ENCODE results near the gene JPH4. TPM values are rescaled to one million over a fixed set of nuclear protein-coding genes. Genes with fewer than 3 reads are reported as not detected.

Gene JPH4
- total and polyA plus RNA-seq, 5 donors from 2014 or later: 0.14 TPM; not detected in 4

DNA sequence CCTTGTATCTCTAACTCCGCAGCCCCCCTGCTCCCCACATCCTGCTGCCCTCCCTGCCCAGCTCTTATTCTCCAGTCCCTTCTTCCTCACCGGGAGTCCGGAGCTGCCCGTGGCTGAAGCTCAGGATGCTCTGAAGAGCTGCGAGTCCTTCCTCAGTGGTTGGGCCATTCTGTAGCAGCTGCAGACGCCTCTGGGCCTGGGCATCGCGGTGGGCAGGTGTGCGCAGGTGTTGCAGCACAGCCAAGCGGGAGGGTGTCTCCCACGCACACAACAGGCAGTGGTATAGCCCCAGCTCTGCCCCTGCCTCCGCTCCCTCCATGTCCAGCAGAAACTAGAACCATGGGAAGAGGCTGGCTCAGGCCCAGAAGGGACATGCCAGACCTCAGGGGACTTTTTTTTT lies 47.2 kb downstream of the JPH4 start:
- no peaks in the 10 kb centered on the region for H3K9me3 Mint-ChIP-seq
- Histone ChIP-seq H3K4me1 (ENCODE audit: control insufficient read depth, insufficient read depth, low read length, poor library complexity, severe bottlenecking) (no peaks in the 10 kb centered on the region), H3K27ac (ENCODE audit: insufficient read depth, low read length, poor library complexity, severe bottlenecking) (no peak overlapping the region), H3K4me3 (ENCODE audit: low read depth, low read length) (no peak overlapping the region), H3K9me3 (ENCODE audit: control insufficient read depth in 2 of 2, low read length in 2 of 2) (no peaks in the 10 kb centered on the region), H3K27me3 (ENCODE audit: control insufficient read depth, insufficient read depth, low read length) (no peaks in the 10 kb centered on the region), H3K36me3 (ENCODE audit: control insufficient read depth, insufficient read depth, low read length) (no peaks in the 10 kb centered on the region)
- H3K27ac Mint-ChIP-seq: peak overlapping the region in 1 of 3 donors; percentile 72
- DNase-seq (no peak), ATAC-seq (ENCODE audit: low read depth in 2 of 2) (no peak)
- H3K4me3 Mint-ChIP-seq: no peak overlapping the region
- H3K36me3 Mint-ChIP-seq: no peaks in the 10 kb centered on the region
- peaks cover 0 to 2% (median 0%) of the 10 kb centered on the region in 4 donors for H3K4me1 Mint-ChIP-seq
- no peaks in the 10 kb centered on the region for H3K27me3 Mint-ChIP-seq

DNA sequence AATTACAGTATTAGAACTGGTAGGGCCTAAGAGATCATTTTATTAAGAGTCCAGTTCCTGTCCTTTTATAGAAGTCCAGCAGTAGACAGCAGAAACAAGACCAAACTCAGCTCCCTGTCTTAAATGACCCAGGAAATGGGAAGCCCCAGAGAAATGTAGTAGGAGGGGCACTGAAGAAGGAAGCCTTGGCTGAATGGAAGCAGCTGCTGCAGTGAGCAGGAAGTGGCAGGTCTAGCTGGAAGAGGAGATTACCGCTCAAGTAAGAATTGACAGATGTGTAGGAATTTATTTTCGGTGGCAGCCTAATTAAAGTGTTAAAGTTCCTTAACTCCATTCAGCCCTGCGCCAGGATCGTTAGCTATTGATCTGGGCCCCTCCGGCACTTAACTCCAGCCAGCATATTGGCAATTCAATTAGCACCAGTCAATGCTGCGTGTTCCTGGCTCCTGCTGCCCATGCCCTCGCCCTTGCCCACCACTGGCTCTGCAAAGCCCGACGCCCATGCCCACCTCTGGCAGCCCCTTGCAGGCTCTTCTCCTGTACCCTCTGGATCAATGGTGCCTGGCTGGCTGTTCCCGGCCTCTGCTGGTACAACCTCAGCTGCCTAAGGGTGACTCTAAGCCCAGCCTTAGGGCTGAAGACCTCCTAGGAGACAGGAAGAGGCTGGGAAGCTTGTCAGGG lies 48.1 kb downstream of the JPH4 start:
- no peak overlapping the region for H3K4me3 Mint-ChIP-seq
- Histone ChIP-seq H3K9me3 (ENCODE audit: control insufficient read depth in 2 of 2, low read length in 2 of 2) (no peaks in the 10 kb centered on the region), H3K36me3 (ENCODE audit: control insufficient read depth, insufficient read depth, low read length) (no peaks in the 10 kb centered on the region), H3K4me3 (ENCODE audit: low read depth, low read length) (no peak overlapping the region), H3K27ac (ENCODE audit: insufficient read depth, low read length, poor library complexity, severe bottlenecking) (no peak overlapping the region), H3K27me3 (ENCODE audit: control insufficient read depth, insufficient read depth, low read length) (no peaks in the 10 kb centered on the region), H3K4me1 (ENCODE audit: control insufficient read depth, insufficient read depth, low read length, poor library complexity, severe bottlenecking) (no peaks in the 10 kb centered on the region)
- no peaks in the 10 kb centered on the region for H3K27me3 Mint-ChIP-seq
- ATAC-seq (ENCODE audit: low read depth in 2 of 2): no peak
- peak overlapping the region in 1 of 3 donors; percentile 72 for H3K27ac Mint-ChIP-seq
- peaks cover 0 to 2% (median 0%) of the 10 kb centered on the region in 4 donors for H3K4me1 Mint-ChIP-seq
- H3K9me3 Mint-ChIP-seq: no peaks in the 10 kb centered on the region
- no peaks in the 10 kb centered on the region for H3K36me3 Mint-ChIP-seq
- DNase-seq: no peak

- Histone ChIP-seq H3K4me3 (ENCODE audit: low read depth, low read length) (no peak overlapping the region), H3K4me1 (ENCODE audit: control insufficient read depth, insufficient read depth, low read length, poor library complexity, severe bottlenecking) (no peaks in the 10 kb centered on the region), H3K9me3 (ENCODE audit: control insufficient read depth in 2 of 2, low read length in 2 of 2) (no peaks in the 10 kb centered on the region), H3K27me3 (ENCODE audit: control insufficient read depth, insufficient read depth, low read length) (no peaks in the 10 kb centered on the region), H3K27ac (ENCODE audit: insufficient read depth, low read length, poor library complexity, severe bottlenecking) (no peak overlapping the region), H3K36me3 (ENCODE audit: control insufficient read depth, insufficient read depth, low read length) (no peaks in the 10 kb centered on the region)
- no peaks in the 10 kb centered on the region for H3K36me3 Mint-ChIP-seq
- H3K27me3 Mint-ChIP-seq: no peaks in the 10 kb centered on the region
- H3K4me1 Mint-ChIP-seq: peaks cover 0 to 2% (median 0%) of the 10 kb centered on the region in 4 donors
- no peak overlapping the region for H3K4me3 Mint-ChIP-seq
- H3K9me3 Mint-ChIP-seq: no peaks in the 10 kb centered on the region
- DNase-seq (no peak), ATAC-seq (ENCODE audit: low read depth in 2 of 2) (no peak)
- no peak overlapping the region for H3K27ac Mint-ChIP-seq
Observed at GRCh38 chr14:23529016-23529415, 49.6 kb downstream of the JPH4 start.

GRCh38 chr14:23528555-23528954 lies 50.0 kb downstream of the JPH4 start:
- no peaks in the 10 kb centered on the region for H3K9me3 Mint-ChIP-seq
- peak overlapping the region in 1 of 3 donors; percentile 63 for H3K27ac Mint-ChIP-seq
- no peaks in the 10 kb centered on the region for H3K4me1 ChIP-seq (ENCODE audit: control insufficient read depth, insufficient read depth, low read length, poor library complexity, severe bottlenecking)
- no peak overlapping the region for H3K4me3 Mint-ChIP-seq
- peaks cover 0 to 2% (median 0%) of the 10 kb centered on the region in 4 donors for H3K4me1 Mint-ChIP-seq
- no peak for ATAC-seq (ENCODE audit: low read depth in 2 of 2)
- no peaks in the 10 kb centered on the region for H3K36me3 ChIP-seq (ENCODE audit: control insufficient read depth, insufficient read depth, low read length)
- H3K4me3 ChIP-seq (ENCODE audit: low read depth, low read length): no peak overlapping the region
- no peaks in the 10 kb centered on the region for H3K36me3 Mint-ChIP-seq
- H3K27ac ChIP-seq (ENCODE audit: insufficient read depth, low read length, poor library complexity, severe bottlenecking): no peak overlapping the region
- no peaks in the 10 kb centered on the region for H3K27me3 Mint-ChIP-seq
- H3K27me3 ChIP-seq (ENCODE audit: control insufficient read depth, insufficient read depth, low read length): no peaks in the 10 kb centered on the region
- no peak for DNase-seq
- H3K9me3 ChIP-seq (ENCODE audit: control insufficient read depth in 2 of 2, low read length in 2 of 2): no peaks in the 10 kb centered on the region

- ATAC-seq (ENCODE audit: low read depth in 2 of 2): no peak
- no peak for DNase-seq
- no peaks in the 10 kb centered on the region for H3K36me3 Mint-ChIP-seq
- no peak overlapping the region for H3K27ac Mint-ChIP-seq
- no peaks in the 10 kb centered on the region for H3K36me3 ChIP-seq (ENCODE audit: control insufficient read depth, insufficient read depth, low read length)
- no peaks in the 10 kb centered on the region for H3K9me3 ChIP-seq (ENCODE audit: control insufficient read depth in 2 of 2, low read length in 2 of 2)
- no peaks in the 10 kb centered on the region for H3K27me3 ChIP-seq (ENCODE audit: control insufficient read depth, insufficient read depth, low read length)
- H3K4me3 ChIP-seq (ENCODE audit: low read depth, low read length): no peak overlapping the region
- no peak overlapping the region for H3K4me3 Mint-ChIP-seq
- no peak overlapping the region for H3K27ac ChIP-seq (ENCODE audit: insufficient read depth, low read length, poor library complexity, severe bottlenecking)
- H3K27me3 Mint-ChIP-seq: no peaks in the 10 kb centered on the region
- H3K9me3 Mint-ChIP-seq: no peaks in the 10 kb centered on the region
- H3K4me1 ChIP-seq (ENCODE audit: control insufficient read depth, insufficient read depth, low read length, poor library complexity, severe bottlenecking): no peaks in the 10 kb centered on the region
- H3K4me1 Mint-ChIP-seq: peaks cover 0 to 2% (median 0%) of the 10 kb centered on the region in 4 donors
Observed at GRCh38 chr14:23525611-23526010, 53.0 kb downstream of the JPH4 start.

DNA sequence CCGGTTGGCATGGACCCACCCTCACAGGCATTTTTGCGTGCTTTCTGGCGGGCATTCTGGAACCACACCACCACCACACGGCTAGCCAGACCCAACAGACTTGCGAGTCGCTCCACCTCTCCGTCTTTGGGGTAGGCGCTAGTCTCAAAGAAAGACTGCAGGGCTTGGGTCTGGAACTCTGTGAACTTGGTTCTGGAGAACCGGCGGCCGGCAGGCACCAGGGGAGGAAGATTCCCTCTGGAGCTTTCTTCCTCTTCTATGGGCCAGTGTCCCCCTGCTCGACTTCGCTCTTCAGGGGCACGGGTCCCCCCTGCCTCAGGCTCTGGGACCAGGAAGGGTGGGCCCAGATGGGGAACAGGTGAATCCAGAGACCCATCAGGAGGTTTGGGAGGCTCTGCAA lies 53.6 kb downstream of the JPH4 start:
- H3K27me3 ChIP-seq (ENCODE audit: control insufficient read depth, insufficient read depth, low read length): no peaks in the 10 kb centered on the region
- H3K9me3 ChIP-seq (ENCODE audit: control insufficient read depth in 2 of 2, low read length in 2 of 2): no peaks in the 10 kb centered on the region
- no peak overlapping the region for H3K4me3 ChIP-seq (ENCODE audit: low read depth, low read length)
- no peak for DNase-seq
- Mint-ChIP-seq H3K27ac (no peak overlapping the region), H3K4me3 (no peak overlapping the region), H3K9me3 (no peaks in the 10 kb centered on the region), H3K36me3 (no peaks in the 10 kb centered on the region), H3K4me1 (no peaks in the 10 kb centered on the region), H3K27me3 (no peaks in the 10 kb centered on the region)
- no peaks in the 10 kb centered on the region for H3K36me3 ChIP-seq (ENCODE audit: control insufficient read depth, insufficient read depth, low read length)
- ATAC-seq (ENCODE audit: low read depth in 2 of 2): no peak
- no peaks in the 10 kb centered on the region for H3K4me1 ChIP-seq (ENCODE audit: control insufficient read depth, insufficient read depth, low read length, poor library complexity, severe bottlenecking)
- no peak overlapping the region for H3K27ac ChIP-seq (ENCODE audit: insufficient read depth, low read length, poor library complexity, severe bottlenecking)

GRCh38 chr14:23523229-23524016 lies 55.2 kb downstream of the JPH4 start:
- no peak overlapping the region for H3K4me3 Mint-ChIP-seq
- H3K4me1 ChIP-seq (ENCODE audit: control insufficient read depth, insufficient read depth, low read length, poor library complexity, severe bottlenecking): no peaks in the 10 kb centered on the region
- DNase-seq: no peak
- ATAC-seq (ENCODE audit: low read depth in 2 of 2): no peak
- H3K9me3 ChIP-seq (ENCODE audit: control insufficient read depth in 2 of 2, low read length in 2 of 2): no peaks in the 10 kb centered on the region
- no peak overlapping the region for H3K27ac Mint-ChIP-seq
- H3K4me3 ChIP-seq (ENCODE audit: low read depth, low read length): no peak overlapping the region
- H3K27ac ChIP-seq (ENCODE audit: insufficient read depth, low read length, poor library complexity, severe bottlenecking): no peak overlapping the region
- no peaks in the 10 kb centered on the region for H3K4me1 Mint-ChIP-seq
- H3K36me3 ChIP-seq (ENCODE audit: control insufficient read depth, insufficient read depth, low read length): no peaks in the 10 kb centered on the region
- H3K27me3 ChIP-seq (ENCODE audit: control insufficient read depth, insufficient read depth, low read length): no peaks in the 10 kb centered on the region
- no peaks in the 10 kb centered on the region for H3K9me3 Mint-ChIP-seq
- peaks cover 5% of the 10 kb centered on the region for H3K36me3 Mint-ChIP-seq
- H3K27me3 Mint-ChIP-seq: no peaks in the 10 kb centered on the region
